ENCODE data around the gene TYW1.
"Not testable (repeated sequence)": the region's sequence is repeated elsewhere in the genome, so short reads cannot be mapped to it uniquely, and the experiment has no call there.

DNA sequence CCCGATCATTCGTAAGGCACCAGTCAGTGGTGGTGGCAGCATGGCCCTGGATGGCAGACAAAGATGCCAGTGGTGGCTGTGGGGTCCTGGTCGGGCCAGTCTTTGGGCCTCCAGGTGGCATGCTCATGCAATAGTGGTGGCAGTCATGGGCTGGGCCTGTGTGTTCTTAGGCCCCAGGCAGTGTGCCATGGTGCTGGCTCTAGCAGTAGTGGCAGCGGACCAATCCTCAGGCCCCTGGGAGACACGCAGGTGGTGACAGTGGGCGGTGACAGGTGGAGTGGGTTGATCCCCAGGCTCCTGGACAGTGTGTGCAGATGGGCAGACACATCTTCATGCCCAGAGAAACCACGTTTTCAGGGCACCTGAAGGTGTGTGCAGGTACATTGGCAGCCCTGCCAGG, 159.4 kb downstream of the TYW1 start:
- not testable (repeated sequence) for TF ChIP-seq NFRKB (IDR thresholded peaks at IDR 0.05); BHLHE40 (IDR thresholded peaks at IDR 0.05; ENCODE audit: borderline replicate concordance); SUZ12 (IDR thresholded peaks at IDR 0.05); TARDBP (IDR thresholded peaks at IDR 0.05); SP1 (IDR thresholded peaks at IDR 0.05); LEF1 (IDR thresholded peaks at IDR 0.05; ENCODE audit: borderline replicate concordance); FOXK2 (IDR thresholded peaks at IDR 0.05); CTBP1 (IDR thresholded peaks at IDR 0.05; ENCODE audit: borderline replicate concordance)
